H9 (cell line): ENCODE data around the gene RETN. TPM values are rescaled to one million over a fixed set of nuclear protein-coding genes. Genes with fewer than 3 reads are reported as not detected.

ENCODE experiments used
- DNase-seq: peaks from one replicate; pipeline ENCODE4 v3.0.0-alpha.2; 2017
- H2AFZ ChIP-seq: one replicate; pipeline ENCODE4 v1.6.1; 2013; ENCODE audit warnings: mild to moderate bottlenecking, low read length, control low read depth, moderate library complexity
- H2AK5ac ChIP-seq: 2 replicates; pipeline ENCODE4 v1.6.1; 2013; ENCODE audit warnings: low read length, control low read depth, mixed read lengths; ENCODE audit not compliant: insufficient read length
- H2BK120ac ChIP-seq: one replicate; pipeline ENCODE4 v1.6.1; 2013; ENCODE audit warnings: low read depth, mild to moderate bottlenecking, low read length, control low read depth, inconsistent platforms; ENCODE audit not compliant: poor library complexity, severe bottlenecking
- H2BK12ac ChIP-seq: 2 replicates; pipeline ENCODE4 v1.6.1; 2013; ENCODE audit warnings: low read length, control low read depth, mixed read lengths, low read depth; ENCODE audit not compliant: insufficient read length
- H2BK15ac ChIP-seq: 2 replicates; pipeline ENCODE4 v1.6.1; 2013; ENCODE audit warnings: low read depth, low read length, control low read depth
- H2BK20ac ChIP-seq: one replicate; pipeline ENCODE4 v1.6.1; 2013; ENCODE audit warnings: low read depth, mild to moderate bottlenecking, low read length, control low read depth, inconsistent platforms; ENCODE audit not compliant: poor library complexity, severe bottlenecking
- H2BK5ac ChIP-seq: 2 replicates; pipeline ENCODE4 v1.6.1; 2013; ENCODE audit warnings: low read length, control low read depth, mixed read lengths; ENCODE audit not compliant: insufficient read length
- H3K14ac ChIP-seq: 2 replicates; pipeline ENCODE4 v1.6.1; 2013; ENCODE audit warnings: low read length, control low read depth; ENCODE audit not compliant: insufficient read depth
- H3K18ac ChIP-seq: 2 replicates; pipeline ENCODE4 v1.6.1; 2013; ENCODE audit warnings: low read depth, mild to moderate bottlenecking, mixed read lengths, low read length, control low read depth; ENCODE audit not compliant: insufficient read length
- H3K23ac ChIP-seq: 2 replicates; pipeline ENCODE4 v1.6.1; 2013; ENCODE audit warnings: low read length, control low read depth, mixed read lengths, low read depth; ENCODE audit not compliant: insufficient read length
- H3K23me2 ChIP-seq: 2 replicates; pipeline ENCODE4 v1.6.1; 2013; ENCODE audit warnings: low read depth, mild to moderate bottlenecking, mixed read lengths, low read length, control low read depth; ENCODE audit not compliant: insufficient read length, poor library complexity, severe bottlenecking
- H3K27ac ChIP-seq: 2 replicates; pipeline ENCODE4 v1.5.1; 2013; ENCODE audit warnings: low read length, control low read depth, mixed read lengths, low read depth; ENCODE audit not compliant: insufficient read length
- H3K27me3 ChIP-seq: 2 replicates; pipeline ENCODE4 v1.6.1; 2013; ENCODE audit warnings: low read length, control low read depth, inconsistent platforms; ENCODE audit not compliant: insufficient read depth
- H3K4ac ChIP-seq: 2 replicates; pipeline ENCODE4 v1.6.1; 2013; ENCODE audit warnings: low read depth, mild to moderate bottlenecking, control low read depth, inconsistent platforms, low read length, moderate library complexity
- H3K4me1 ChIP-seq: 2 replicates; pipeline ENCODE4 v1.6.1; 2013; ENCODE audit warnings: low read length, control low read depth, inconsistent platforms; ENCODE audit not compliant: insufficient read depth
- H3K4me2 ChIP-seq: 2 replicates; pipeline ENCODE4 v1.6.1; 2013; ENCODE audit warnings: low read length, control low read depth, mixed read lengths; ENCODE audit not compliant: insufficient read length, insufficient read depth
- H3K56ac ChIP-seq: 2 replicates; pipeline ENCODE4 v1.6.1; 2013; ENCODE audit warnings: low read depth, mild to moderate bottlenecking, mixed read lengths, low read length, control low read depth; ENCODE audit not compliant: insufficient read length
- H3K79me1 ChIP-seq: 2 replicates; pipeline ENCODE4 v1.6.1; 2013; ENCODE audit warnings: low read depth, mild to moderate bottlenecking, moderate library complexity, low read length, control low read depth, inconsistent platforms; ENCODE audit not compliant: insufficient read depth, poor library complexity, severe bottlenecking
- H3K79me2 ChIP-seq: 2 replicates; pipeline ENCODE4 v1.6.1; 2013; ENCODE audit warnings: low read length, control low read depth, inconsistent platforms; ENCODE audit not compliant: insufficient read depth
- H3K9ac ChIP-seq: 2 replicates; pipeline ENCODE4 v1.6.1; 2013; ENCODE audit warnings: low read length, control low read depth, mixed read lengths; ENCODE audit not compliant: insufficient read length; ENCODE audit errors: extremely low read depth
- H3K9me3 ChIP-seq: one replicate; pipeline ENCODE4 v1.6.1; 2013; ENCODE audit warnings: low read depth, low read length, inconsistent platforms; ENCODE audit not compliant: control insufficient read depth
- H3T11ph ChIP-seq: one replicate; pipeline ENCODE4 v1.6.1; 2013; ENCODE audit warnings: mild to moderate bottlenecking, low read length, control low read depth, inconsistent platforms
- H4K20me1 ChIP-seq: one replicate; pipeline ENCODE4 v1.6.1; 2013; ENCODE audit not compliant: control insufficient read depth, insufficient read length, insufficient read depth
- H4K5ac ChIP-seq: 2 replicates; pipeline ENCODE4 v1.6.1; 2013; ENCODE audit warnings: low read depth, mild to moderate bottlenecking, mixed read lengths, low read length, control low read depth; ENCODE audit not compliant: insufficient read length
- H4K8ac ChIP-seq: replicated peaks from 2 replicates; pipeline ENCODE4 v1.6.1; 2013; ENCODE audit warnings: low read length, control low read depth, mixed read lengths, low read depth; ENCODE audit not compliant: insufficient read length
- H4K91ac ChIP-seq: 2 replicates; pipeline ENCODE4 v1.6.1; 2013; ENCODE audit warnings: low read depth, mild to moderate bottlenecking, moderate library complexity, mixed read lengths, low read length, control low read depth; ENCODE audit not compliant: insufficient read length
- H3K27ac Mint-ChIP-seq, 3 experiments: 2 replicates in 2 of 3; 3 replicates in 1 of 3; pipeline ENCODE4 v1.8.0; 2020 to 2021; ENCODE audit warnings: mixed read lengths in 3 of 3, mild to moderate bottlenecking in 1 of 3, moderate library complexity in 1 of 3
- H3K27me3 Mint-ChIP-seq: 2 replicates; pipeline ENCODE4 v1.8.0; 2021; ENCODE audit warnings: low read depth, mild to moderate bottlenecking, moderate library complexity, mixed read lengths
- H3K36me3 Mint-ChIP-seq, 3 experiments: 2 replicates in 2 of 3; 3 replicates in 1 of 3; pipeline ENCODE4 v1.8.0; 2020 to 2021; ENCODE audit warnings: low read depth in 3 of 3, mixed read lengths in 3 of 3; ENCODE audit not compliant: insufficient read depth in 1 of 3
- H3K4me1 Mint-ChIP-seq, 2 experiments: 2 replicates each; pipeline ENCODE4 v1.8.0; 2020; ENCODE audit warnings: mixed read lengths in 2 of 2
- H3K4me3 Mint-ChIP-seq, 2 experiments: 2 replicates in 1 of 2; 3 replicates in 1 of 2; pipeline ENCODE4 v1.8.0; 2020 to 2021; ENCODE audit warnings: mild to moderate bottlenecking in 2 of 2, mixed read lengths in 2 of 2, moderate library complexity in 1 of 2
- H3K9me3 Mint-ChIP-seq, 2 experiments: 2 replicates in 1 of 2; 3 replicates in 1 of 2; pipeline ENCODE4 v1.8.0; 2020; ENCODE audit warnings: mild to moderate bottlenecking in 2 of 2, mixed read lengths in 2 of 2, moderate library complexity in 1 of 2
- WGBS: extraction: QIAGEN DNeasy Blood & Tissue Kit; methylation state at CpG from one replicate; pipeline ENCODE4 v1.1.7; 2013; ENCODE audit warnings: missing lambda C conversion rate, low lambda C conversion rate, mixed read lengths; ENCODE audit not compliant: insufficient read length; ENCODE audit errors: extremely low coverage; 5-methylcytosine and 5-hydroxymethylcytosine counted together
- total RNA-seq: library from RNA; stranded (reverse); gene quantifications from 2 replicates; pipeline ENCODE4 v1.2.1, GENCODE V29; 2021
- TF ChIP-seq, protein P1 (sequence below): fragments of 200-600 bp; sonication (generic); conservative IDR thresholded peaks from 3 replicates; pipeline ENCODE4 v1.8.0; 2021; ENCODE audit warnings: antibody characterized with exemption, mild to moderate bottlenecking

Gene RETN
- total RNA-seq, 1 experiment from 2014 or later: not detected

DNA sequence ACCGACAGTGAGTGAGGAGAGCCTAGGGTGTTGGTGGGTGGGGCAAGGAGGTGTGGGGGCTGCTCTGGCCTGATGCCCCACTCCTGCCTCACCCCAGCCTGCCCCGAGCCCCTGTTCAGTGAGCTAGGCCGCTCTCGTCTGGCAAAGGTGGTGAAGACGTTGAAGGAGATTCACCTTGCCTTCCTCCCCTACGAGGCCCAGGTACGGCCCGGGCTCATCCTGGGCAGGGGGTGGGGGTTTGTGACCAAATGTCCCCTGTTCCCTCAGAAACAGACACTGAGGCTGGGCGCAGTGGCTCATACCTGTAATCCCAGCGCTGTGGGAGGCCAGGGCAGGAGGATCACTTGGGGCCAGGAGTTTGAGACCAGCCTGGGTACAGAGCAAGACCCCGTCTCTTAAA lies 28.0 kb upstream of the RETN start:
- Histone ChIP-seq H2BK20ac (no peak overlapping the region), H4K91ac (no peak overlapping the region), H3K14ac (no peak overlapping the region), H3T11ph (no peak overlapping the region), H2BK15ac (no peak overlapping the region), H3K27ac (no peak overlapping the region), H4K8ac (no peak overlapping the region), H3K79me2 (no peaks in the 10 kb centered on the region), H3K9ac (no peak overlapping the region), H3K9me3 (no peaks in the 10 kb centered on the region), H3K27me3 (peaks cover 7% of the 10 kb centered on the region; the same call in 1 of the 2 replicates), H2BK120ac (no peak overlapping the region), H4K20me1 (no peaks in the 10 kb centered on the region), H3K79me1 (no peaks in the 10 kb centered on the region), H3K23me2 (no peaks in the 10 kb centered on the region), H2AFZ (no peak overlapping the region), H3K23ac (no peak overlapping the region), H3K4ac (no peak overlapping the region), H3K4me2 (no peak overlapping the region), H3K4me1 (no peaks in the 10 kb centered on the region), H2BK5ac (no peak overlapping the region), H4K5ac (no peak overlapping the region), H2AK5ac (no peak overlapping the region), H3K56ac (no peak overlapping the region), H2BK12ac (no peak overlapping the region), H3K18ac (no peak overlapping the region)
- H3K4me3 Mint-ChIP-seq: no peak overlapping the region
- peaks cover 9 to 26% (median 17%) of the 10 kb centered on the region in 3 experiments for H3K36me3 Mint-ChIP-seq
- H3K9me3 Mint-ChIP-seq: no peaks in the 10 kb centered on the region; a peak in 1 of 5 replicates
- DNase-seq: no peak
- H3K4me1 Mint-ChIP-seq: peaks cover 0 to 11% of the 10 kb centered on the region in 2 experiments; a peak in 2 of 4 replicates
- no peak overlapping the region for H3K27ac Mint-ChIP-seq
- TF ChIP-seq, protein P1, sequence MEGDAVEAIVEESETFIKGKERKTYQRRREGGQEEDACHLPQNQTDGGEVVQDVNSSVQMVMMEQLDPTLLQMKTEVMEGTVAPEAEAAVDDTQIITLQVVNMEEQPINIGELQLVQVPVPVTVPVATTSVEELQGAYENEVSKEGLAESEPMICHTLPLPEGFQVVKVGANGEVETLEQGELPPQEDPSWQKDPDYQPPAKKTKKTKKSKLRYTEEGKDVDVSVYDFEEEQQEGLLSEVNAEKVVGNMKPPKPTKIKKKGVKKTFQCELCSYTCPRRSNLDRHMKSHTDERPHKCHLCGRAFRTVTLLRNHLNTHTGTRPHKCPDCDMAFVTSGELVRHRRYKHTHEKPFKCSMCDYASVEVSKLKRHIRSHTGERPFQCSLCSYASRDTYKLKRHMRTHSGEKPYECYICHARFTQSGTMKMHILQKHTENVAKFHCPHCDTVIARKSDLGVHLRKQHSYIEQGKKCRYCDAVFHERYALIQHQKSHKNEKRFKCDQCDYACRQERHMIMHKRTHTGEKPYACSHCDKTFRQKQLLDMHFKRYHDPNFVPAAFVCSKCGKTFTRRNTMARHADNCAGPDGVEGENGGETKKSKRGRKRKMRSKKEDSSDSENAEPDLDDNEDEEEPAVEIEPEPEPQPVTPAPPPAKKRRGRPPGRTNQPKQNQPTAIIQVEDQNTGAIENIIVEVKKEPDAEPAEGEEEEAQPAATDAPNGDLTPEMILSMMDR: no peak
- no CpG with 5 or more reads among the region's 11 CpGs for WGBS
- H3K27me3 Mint-ChIP-seq: peaks cover 10% of the 10 kb centered on the region
